Spleen (tissue), 7 donors: ENCODE results near the gene CHKB.

Experiments used
- CTCF ChIP-seq, 11 experiments: fragments of 200-600 bp in 7 of 11; fragments of 450-650 bp in 4 of 11; sonication (generic) in 4 of 11; IDR thresholded peaks in 8 of 11; conservative IDR thresholded peaks in 3 of 11; 1 replicate in 7 of 11; 2 replicates in 4 of 11; pipeline versions ENCODE4 v1.4.0 to v1.8.0; 2016 to 2021; ENCODE audit warnings: antibody characterized with exemption in 11 of 11, inconsistent platforms in 4 of 11, mild to moderate bottlenecking in 1 of 11
- POLR2A ChIP-seq, 3 donors: fragments of 450-650 bp; IDR thresholded peaks; one replicate each; pipeline ENCODE4 v1.5.1; 2017; ENCODE audit warnings: antibody characterized with exemption in 3 of 3, mild to moderate bottlenecking in 1 of 3
- donor health status: DM: no; HTN: no; CAD: no; lungs with moderate emphysema.
- donor health status: DM: no; HTN: no; CAD: no.
- donor health status: DM: no; HTN: no; CAD: no.

- TF ChIP-seq CTCF (IDR thresholded peaks at IDR 0.05 in 8 of 11, conservative IDR thresholded peaks at IDR 0.05 in 3 of 11) (no peak), POLR2A (IDR thresholded peaks at IDR 0.05) (no peak)
These were observed 42.5 kb upstream of the CHKB start for GRCh38 chr22:50625131-50625567.
